PFSK-1 (cell line): ENCODE data around the gene GABRA6. TPM values are rescaled to one million over a fixed set of nuclear protein-coding genes. Genes with fewer than 3 reads are reported as not detected.

ENCODE experiments used
- FOXP2 ChIP-seq: optimal IDR thresholded peaks from 2 replicates; pipeline ENCODE3; 2011; ENCODE audit warnings: borderline replicate concordance, control low read depth, inconsistent platforms; ENCODE audit not compliant: insufficient read depth; ENCODE audit errors: extremely low read length, extremely low read depth
- POLR2AphosphoS5 ChIP-seq: IDR thresholded peaks from 2 replicates; pipeline ENCODE4 v1.6.1; 2012; ENCODE audit warnings: low read depth, mild to moderate bottlenecking, control low read depth, low read length, moderate library complexity
- REST ChIP-seq, 2 experiments: IDR thresholded peaks; 2 replicates each; pipeline versions ENCODE4 v1.6.1 to v1.8.0; 2011 to 2012; ENCODE audit warnings: low read depth in 2 of 2, low read length in 2 of 2, control low read depth in 1 of 2, inconsistent platforms in 1 of 2, mild to moderate bottlenecking in 1 of 2, moderate library complexity in 1 of 2; ENCODE audit not compliant: insufficient read depth in 1 of 2
- SIN3A ChIP-seq: IDR thresholded peaks from 2 replicates; pipeline ENCODE4 v1.6.1; 2012; ENCODE audit warnings: mild to moderate bottlenecking, low read length, moderate library complexity, borderline replicate concordance; ENCODE audit not compliant: insufficient read depth
- TAF1 ChIP-seq: IDR thresholded peaks from 2 replicates; pipeline ENCODE4 v1.6.1; 2012; ENCODE audit warnings: low read length, control low read depth, borderline replicate concordance; ENCODE audit not compliant: insufficient read depth
- polyA plus RNA-seq: library from polyadenylated mRNA; unstranded; fragments of >200 nt; gene quantifications from one replicate; pipeline ENCODE4 v1.2.1, GENCODE V29; 2012; ENCODE audit warnings: low read depth, missing spikeins; ENCODE audit not compliant: insufficient read length

GABRA6 gene
- not detected for polyA plus RNA-seq

GRCh38 chr5:161685461-161685860 lies at the start of gene GABRA6:
GABRA6 (plus strand) TSS chr5:161685721; CDS start chr5:161685990, 269 bp downstream.
- no peak for TF ChIP-seq SIN3A
- TF ChIP-seq POLR2AphosphoS5 = no peak
- TF ChIP-seq TAF1 = no peak
- no peak for TF ChIP-seq REST (IDR thresholded peaks at IDR 0.05; ENCODE audit: insufficient read depth in 1 of 2, low read depth in 2 of 2, low read length in 2 of 2)
- no peak for TF ChIP-seq FOXP2

- no peak for TF ChIP-seq REST (IDR thresholded peaks at IDR 0.05; ENCODE audit: insufficient read depth in 1 of 2, low read depth in 2 of 2, low read length in 2 of 2)
- no peak for TF ChIP-seq TAF1
- no peak for TF ChIP-seq FOXP2
- no peak for TF ChIP-seq POLR2AphosphoS5
- no peak for TF ChIP-seq SIN3A
Observed at GRCh38 chr5:161637591-161637990, 47.9 kb upstream of the GABRA6 start.

GRCh38 chr5:161641444-161641843 lies 44.1 kb upstream of the GABRA6 start:
- TF ChIP-seq TAF1 (no peak), SIN3A (no peak)

- no peak for TF ChIP-seq SIN3A
- TF ChIP-seq REST (IDR thresholded peaks at IDR 0.05; ENCODE audit: insufficient read depth in 1 of 2, low read depth in 2 of 2, low read length in 2 of 2) = no peak
- no peak for TF ChIP-seq POLR2AphosphoS5
Observed at GRCh38 chr5:161645264-161645663, 40.3 kb upstream of the GABRA6 start.

- TF ChIP-seq SIN3A (no peak), FOXP2 (no peak), POLR2AphosphoS5 (no peak), REST (IDR thresholded peaks at IDR 0.05; ENCODE audit: insufficient read depth in 1 of 2, low read depth in 2 of 2, low read length in 2 of 2) (no peak), TAF1 (no peak)
Observed at GRCh38 chr5:161660806-161661205, 24.7 kb upstream of the GABRA6 start.

GRCh38 chr5:161663431-161663830 lies 22.1 kb upstream of the GABRA6 start:
- TF ChIP-seq REST (IDR thresholded peaks at IDR 0.05; ENCODE audit: insufficient read depth in 1 of 2, low read depth in 2 of 2, low read length in 2 of 2) (no peak), POLR2AphosphoS5 (no peak), FOXP2 (no peak), TAF1 (no peak), SIN3A (no peak)
